A549 treated with DMSO at 1 μM for 4 hours (cell line): ENCODE results near the gene ACAA1. TPM values are rescaled to one million over a fixed set of nuclear protein-coding genes. Genes with fewer than 3 reads are reported as not detected.

Experiments
- total RNA-seq: library from RNA; stranded (reverse); fragments of 200-300 nt; extraction: Qiagen RNA extraction; gene quantifications from 5 replicates; pipeline ENCODE4 v1.2.3, GENCODE V29; 2022; ENCODE audit warnings: low read depth

ACAA1 gene
- total RNA-seq, result 43.1 to 52.8 TPM (median 44.3 TPM) in 5 replicates

GRCh38 chr3:38136777-38137614 is at the start of gene ACAA1:
ACAA1 (minus strand) TSS chr3:38137127; CDS start chr3:38137035, 92 bp downstream.

GRCh38 chr3:38164952-38165721 is 28.2 kb upstream of the ACAA1 start, which contains the start of gene OXSR1:
OXSR1 (plus strand) TSS chr3:38165537; CDS start chr3:38165877, 340 bp downstream.

GRCh38 chr3:38138349-38139190 is 1.6 kb upstream of the ACAA1 start, which contains the start of gene MYD88:
MYD88 (plus strand) TSS chr3:38138661; CDS start chr3:38138701, 40 bp downstream.

Other genes starting within 250 kb of the ACAA1 start
- 0.10 to 0.27 TPM (median 0.15 TPM) in 4 of 5 replicates, not detected in the other for gene VILL, start 146.3 kb downstream of the ACAA1 start, total RNA-seq
- gene PLCD1, start 107.5 kb downstream of the ACAA1 start, total RNA-seq, result 2.6 to 4.4 TPM (median 3.6 TPM) in 5 replicates
- 0.07 to 0.53 TPM (median 0.08 TPM) in 5 replicates for gene DLEC1, start 97.9 kb downstream of the ACAA1 start, total RNA-seq
- gene MYD88, start 1.5 kb upstream of the ACAA1 start, total RNA-seq, result 25.1 to 28.3 TPM (median 26.9 TPM) in 5 replicates
- 25.7 to 35.6 TPM (median 34.4 TPM) in 5 replicates for gene OXSR1, start 28.4 kb upstream of the ACAA1 start, total RNA-seq
- gene SLC22A13, start 128.7 kb upstream of the ACAA1 start, total RNA-seq, result 0.05 to 0.09 TPM in 2 of 5 replicates, not detected in the others
- gene SLC22A14, start 145.2 kb upstream of the ACAA1 start, total RNA-seq, result 0.07 to 0.19 TPM (median 0.08 TPM) in 3 of 5 replicates, not detected in the others
- 3.0 to 5.7 TPM (median 4.9 TPM) in 5 replicates for gene XYLB, start 209.7 kb upstream of the ACAA1 start, total RNA-seq